Retinal pigment epithelial cell (primary cell): ENCODE data around the gene TPGS1.
A peak's percentile ranks its signal among the peaks of the same experiment; 100 is the strongest.

Experiments
- DNase-seq: peaks from one replicate; pipeline ENCODE4 v3.0.0-alpha.2; 2010; ENCODE audit warnings: low read depth
- H3K4me3 ChIP-seq: 2 replicates; pipeline ENCODE4 v1.5.1; 2011; ENCODE audit warnings: mild to moderate bottlenecking, low read length, control low read depth, moderate library complexity
- TF ChIP-seq, protein P1 (sequence below): conservative IDR thresholded peaks from 2 replicates; pipeline ENCODE4 v1.5.1; 2011; ENCODE audit warnings: low read depth, low read length, control low read depth, inconsistent platforms

The TPGS1 gene

DNA sequence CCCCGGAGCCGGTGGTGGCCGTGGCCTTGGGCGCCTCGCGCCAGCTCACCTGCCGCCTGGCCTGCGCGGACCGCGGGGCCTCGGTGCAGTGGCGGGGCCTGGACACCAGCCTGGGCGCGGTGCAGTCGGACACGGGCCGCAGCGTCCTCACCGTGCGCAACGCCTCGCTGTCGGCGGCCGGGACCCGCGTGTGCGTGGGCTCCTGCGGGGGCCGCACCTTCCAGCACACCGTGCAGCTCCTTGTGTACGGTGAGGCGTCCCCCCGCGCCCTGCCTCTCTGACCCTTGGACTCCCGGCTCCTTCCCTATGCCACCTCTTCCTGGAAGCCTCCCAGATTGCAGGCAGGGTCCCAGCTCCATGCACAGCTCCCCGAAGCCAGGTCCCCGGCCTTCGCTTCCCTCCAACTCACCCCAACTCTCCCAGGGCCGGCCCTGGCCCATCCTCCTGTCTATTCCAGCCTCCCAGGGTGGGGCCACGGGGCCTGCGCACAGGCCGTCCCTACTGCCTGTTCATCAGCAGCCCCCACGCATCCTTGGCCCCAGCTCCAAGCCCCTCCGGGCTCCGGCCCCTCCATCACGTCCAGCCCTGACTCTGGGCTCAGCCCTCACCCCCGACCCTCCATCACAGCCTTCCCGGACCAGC is 9.3 kb upstream of the TPGS1 start:
- DNase-seq = no peak
- TF ChIP-seq, protein P1, sequence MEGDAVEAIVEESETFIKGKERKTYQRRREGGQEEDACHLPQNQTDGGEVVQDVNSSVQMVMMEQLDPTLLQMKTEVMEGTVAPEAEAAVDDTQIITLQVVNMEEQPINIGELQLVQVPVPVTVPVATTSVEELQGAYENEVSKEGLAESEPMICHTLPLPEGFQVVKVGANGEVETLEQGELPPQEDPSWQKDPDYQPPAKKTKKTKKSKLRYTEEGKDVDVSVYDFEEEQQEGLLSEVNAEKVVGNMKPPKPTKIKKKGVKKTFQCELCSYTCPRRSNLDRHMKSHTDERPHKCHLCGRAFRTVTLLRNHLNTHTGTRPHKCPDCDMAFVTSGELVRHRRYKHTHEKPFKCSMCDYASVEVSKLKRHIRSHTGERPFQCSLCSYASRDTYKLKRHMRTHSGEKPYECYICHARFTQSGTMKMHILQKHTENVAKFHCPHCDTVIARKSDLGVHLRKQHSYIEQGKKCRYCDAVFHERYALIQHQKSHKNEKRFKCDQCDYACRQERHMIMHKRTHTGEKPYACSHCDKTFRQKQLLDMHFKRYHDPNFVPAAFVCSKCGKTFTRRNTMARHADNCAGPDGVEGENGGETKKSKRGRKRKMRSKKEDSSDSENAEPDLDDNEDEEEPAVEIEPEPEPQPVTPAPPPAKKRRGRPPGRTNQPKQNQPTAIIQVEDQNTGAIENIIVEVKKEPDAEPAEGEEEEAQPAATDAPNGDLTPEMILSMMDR = no peak

DNA sequence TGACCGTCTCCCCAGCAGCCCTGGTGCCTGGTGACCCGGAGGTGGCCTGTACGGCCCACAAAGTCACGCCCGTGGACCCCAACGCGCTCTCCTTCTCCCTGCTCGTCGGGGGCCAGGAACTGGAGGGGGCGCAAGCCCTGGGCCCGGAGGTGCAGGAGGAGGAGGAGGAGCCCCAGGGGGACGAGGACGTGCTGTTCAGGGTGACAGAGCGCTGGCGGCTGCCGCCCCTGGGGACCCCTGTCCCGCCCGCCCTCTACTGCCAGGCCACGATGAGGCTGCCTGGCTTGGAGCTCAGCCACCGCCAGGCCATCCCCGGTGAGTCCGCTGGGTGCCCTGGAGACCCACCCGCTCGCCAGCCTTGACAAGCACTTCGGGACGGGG is 8.8 kb upstream of the TPGS1 start:
- DNase-seq = no peak
- TF ChIP-seq, protein P1 = no peak
- H3K4me3 ChIP-seq = no peak overlapping the region

More for the DNA sequence above, 9.3 kb upstream of the TPGS1 start:
- H3K4me3 ChIP-seq = no peak overlapping the region

DNA sequence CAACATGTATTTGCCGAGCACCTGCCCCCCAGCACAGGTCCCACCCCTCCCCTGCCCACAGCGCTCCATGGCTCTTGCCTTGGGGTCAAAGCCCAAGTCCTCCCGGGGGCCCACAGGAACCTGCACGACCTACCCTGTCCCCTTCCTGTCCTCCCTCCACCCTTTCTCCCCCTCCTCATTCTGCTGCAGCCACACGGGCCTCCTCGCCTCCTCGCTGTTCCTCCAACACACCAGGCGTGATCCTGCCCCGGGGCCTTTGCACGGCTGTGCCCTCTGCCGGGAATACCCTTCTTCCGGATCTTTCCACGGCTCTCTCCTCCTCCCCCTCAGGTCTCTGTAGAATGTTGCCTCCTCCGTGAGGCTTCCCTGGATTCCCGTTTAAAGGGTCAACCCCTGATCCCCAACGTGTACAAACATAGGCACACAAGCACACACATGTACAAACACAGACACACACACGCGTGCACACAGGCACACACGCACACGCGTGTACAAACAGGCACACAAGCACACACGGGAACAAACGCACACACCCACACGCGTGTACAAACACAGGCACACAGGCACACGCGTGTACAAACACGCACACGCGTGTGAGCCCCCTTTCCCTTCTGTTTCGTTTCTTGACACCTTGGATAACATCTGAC is 8.2 kb upstream of the TPGS1 start:
- H3K4me3 ChIP-seq = no peak overlapping the region
- no peak for DNase-seq
- TF ChIP-seq, protein P1 = no peak

DNA sequence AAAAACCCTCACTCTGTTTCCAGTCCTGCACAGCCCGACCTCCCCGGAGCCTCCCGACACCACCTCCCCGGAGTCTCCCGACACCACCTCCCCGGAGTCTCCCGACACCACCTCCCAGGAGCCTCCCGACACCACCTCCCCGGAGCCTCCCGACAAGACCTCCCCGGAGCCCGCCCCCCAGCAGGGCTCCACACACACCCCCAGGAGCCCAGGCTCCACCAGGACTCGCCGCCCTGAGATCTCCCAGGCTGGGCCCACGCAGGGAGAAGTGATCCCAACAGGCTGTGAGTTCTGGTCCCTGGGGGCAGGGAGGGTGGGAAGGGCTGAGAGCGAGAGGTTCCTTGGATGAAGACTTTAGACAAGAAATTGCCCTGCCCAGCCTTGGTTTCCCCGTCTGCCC is 5.7 kb upstream of the TPGS1 start:
- DNase-seq = no peak
- TF ChIP-seq, protein P1 = no peak
- H3K4me3 ChIP-seq = no peak overlapping the region

DNA sequence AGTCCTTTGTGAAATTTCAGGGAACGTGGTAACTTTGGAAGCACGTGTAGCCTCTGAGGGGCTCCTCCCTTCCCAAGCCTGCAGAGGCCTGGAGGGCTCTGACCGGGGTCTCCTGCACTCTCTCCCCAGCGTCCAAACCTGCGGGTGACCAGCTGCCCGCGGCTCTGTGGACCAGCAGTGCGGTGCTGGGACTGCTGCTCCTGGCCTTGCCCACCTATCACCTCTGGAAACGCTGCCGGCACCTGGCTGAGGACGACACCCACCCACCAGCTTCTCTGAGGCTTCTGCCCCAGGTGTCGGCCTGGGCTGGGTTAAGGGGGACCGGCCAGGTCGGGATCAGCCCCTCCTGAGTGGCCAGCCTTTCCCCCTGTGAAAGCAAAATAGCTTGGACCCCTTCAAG is 2.7 kb upstream of the TPGS1 start:
- H3K4me3 ChIP-seq = no peak overlapping the region
- DNase-seq = no peak
- TF ChIP-seq, protein P1 = no peak

DNA sequence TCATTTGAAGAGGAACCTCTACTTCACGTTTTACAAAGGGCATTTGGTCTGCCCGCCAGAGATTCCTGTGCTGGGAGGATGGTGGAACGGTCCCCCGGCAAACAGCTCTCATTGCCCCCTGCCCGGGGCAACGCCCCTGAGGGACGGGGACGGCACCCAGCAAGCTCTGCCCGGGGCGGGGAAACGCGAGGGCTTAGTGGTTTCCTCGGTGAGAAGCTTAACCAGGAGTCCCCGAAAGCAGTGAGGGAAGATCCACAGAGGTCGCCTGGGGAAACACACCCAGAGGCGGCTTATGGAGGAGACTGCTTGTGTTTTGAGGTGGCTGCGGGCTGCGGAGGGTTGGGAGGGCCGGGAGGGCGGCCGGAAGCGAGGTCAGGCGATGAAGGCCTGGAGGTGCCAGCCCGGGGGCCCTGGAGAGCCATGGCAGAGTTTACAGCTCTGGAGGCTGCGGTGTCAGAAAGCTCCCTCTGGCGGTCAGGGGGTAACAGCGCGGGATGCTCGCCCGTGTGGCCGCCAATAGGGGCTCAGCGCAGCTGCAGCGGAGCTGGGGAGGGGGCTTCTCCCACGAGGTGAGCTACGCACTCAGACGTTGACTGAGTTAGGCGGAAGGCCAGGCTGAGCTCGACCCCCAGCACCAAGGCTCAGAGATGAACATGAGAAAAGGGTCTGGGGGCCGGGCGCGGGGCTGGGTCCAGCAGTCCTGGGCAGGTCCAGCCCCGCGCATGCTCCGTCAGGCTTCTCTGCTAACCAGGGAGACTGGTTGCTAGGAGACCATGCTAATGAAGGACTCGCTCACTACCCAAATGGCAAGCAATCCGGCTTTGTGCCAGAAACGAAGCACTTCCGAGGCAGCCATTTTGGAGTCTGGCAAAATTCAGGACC is 652 bp upstream of the TPGS1 start:
- H3K4me3 ChIP-seq = peak overlapping the region; percentile 83
- TF ChIP-seq, protein P1 = peak; percentile 91
- DNase-seq = no peak
